Islet precursor cell (in vitro differentiated cells): ENCODE data around the gene CEP68.

Source experiments
- DNase-seq: peaks from one replicate; pipeline ENCODE4 v3.0.0-alpha.2; 2018

CEP68 gene

GRCh38 chr2:65134158-65134557 is 77.9 kb downstream of the CEP68 start:
- no peak for DNase-seq

GRCh38 chr2:65136253-65136652 is 80.0 kb downstream of the CEP68 start:
- no peak for DNase-seq
